ENCODE results near the gene PKN1. TPM values are rescaled to one million over a fixed set of nuclear protein-coding genes. Genes with fewer than 3 reads are reported as not detected.

The PKN1 gene
- total and polyA plus RNA-seq, 2 of the 13 experiments (the other 11 are each of a cell fraction or from before 2014, with no cell fraction given): 45.7 to 54.5 TPM

GRCh38 chr19:14519860-14520407 lies 86.8 kb downstream of the PKN1 start (continued):
- TF ChIP-seq HMGA1 (CRISPR knock-in tag; conservative IDR thresholded peaks at IDR 0.05) (no peak), ZNF280B (CRISPR knock-in tag; IDR thresholded peaks at IDR 0.05; ENCODE audit: borderline replicate concordance) (no peak), ZNF598 (CRISPR knock-in tag; IDR thresholded peaks at IDR 0.05; ENCODE audit: borderline replicate concordance) (no peak), HNRNPUL1 (IDR thresholded peaks at IDR 0.05; ENCODE audit: low read depth, low read length) (no peak), ISX (CRISPR knock-in tag; conservative IDR thresholded peaks at IDR 0.05) (no peak), DR1 (CRISPR knock-in tag; IDR thresholded peaks at IDR 0.05) (no peak), ZNF564 (CRISPR knock-in tag; IDR thresholded peaks at IDR 0.05) (no peak), ISL2 (CRISPR knock-in tag; IDR thresholded peaks at IDR 0.05) (peak; percentile 90), ZBTB21 (CRISPR knock-in tag; IDR thresholded peaks at IDR 0.05) (0 out of 2 replicates have a peak, but pooled peaks have one; percentile 18), GABPB1 (CRISPR knock-in tag; IDR thresholded peaks at IDR 0.05) (0 out of 2 replicates have a peak, but pooled peaks have one; percentile 36), RCOR2 (CRISPR knock-in tag; IDR thresholded peaks at IDR 0.05) (peak; percentile 80)
- TF ChIP-seq, protein P1, sequence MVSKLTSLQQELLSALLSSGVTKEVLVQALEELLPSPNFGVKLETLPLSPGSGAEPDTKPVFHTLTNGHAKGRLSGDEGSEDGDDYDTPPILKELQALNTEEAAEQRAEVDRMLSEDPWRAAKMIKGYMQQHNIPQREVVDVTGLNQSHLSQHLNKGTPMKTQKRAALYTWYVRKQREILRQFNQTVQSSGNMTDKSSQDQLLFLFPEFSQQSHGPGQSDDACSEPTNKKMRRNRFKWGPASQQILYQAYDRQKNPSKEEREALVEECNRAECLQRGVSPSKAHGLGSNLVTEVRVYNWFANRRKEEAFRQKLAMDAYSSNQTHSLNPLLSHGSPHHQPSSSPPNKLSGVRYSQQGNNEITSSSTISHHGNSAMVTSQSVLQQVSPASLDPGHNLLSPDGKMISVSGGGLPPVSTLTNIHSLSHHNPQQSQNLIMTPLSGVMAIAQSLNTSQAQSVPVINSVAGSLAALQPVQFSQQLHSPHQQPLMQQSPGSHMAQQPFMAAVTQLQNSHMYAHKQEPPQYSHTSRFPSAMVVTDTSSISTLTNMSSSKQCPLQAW (CRISPR knock-in tag; IDR thresholded peaks at IDR 0.05): no peak; the same call in 1 of the 2 replicates
- TF ChIP-seq, protein P2, sequence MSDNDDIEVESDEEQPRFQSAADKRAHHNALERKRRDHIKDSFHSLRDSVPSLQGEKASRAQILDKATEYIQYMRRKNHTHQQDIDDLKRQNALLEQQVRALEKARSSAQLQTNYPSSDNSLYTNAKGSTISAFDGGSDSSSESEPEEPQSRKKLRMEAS (IDR thresholded peaks at IDR 0.05): peak; percentile 74
- TF ChIP-seq, protein P3, sequence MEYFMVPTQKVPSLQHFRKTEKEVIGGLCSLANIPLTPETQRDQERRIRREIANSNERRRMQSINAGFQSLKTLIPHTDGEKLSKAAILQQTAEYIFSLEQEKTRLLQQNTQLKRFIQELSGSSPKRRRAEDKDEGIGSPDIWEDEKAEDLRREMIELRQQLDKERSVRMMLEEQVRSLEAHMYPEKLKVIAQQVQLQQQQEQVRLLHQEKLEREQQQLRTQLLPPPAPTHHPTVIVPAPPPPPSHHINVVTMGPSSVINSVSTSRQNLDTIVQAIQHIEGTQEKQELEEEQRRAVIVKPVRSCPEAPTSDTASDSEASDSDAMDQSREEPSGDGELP (IDR thresholded peaks at IDR 0.05; ENCODE audit: borderline replicate concordance, low read depth): peak; percentile 89
- TF ChIP-seq, protein P4, sequence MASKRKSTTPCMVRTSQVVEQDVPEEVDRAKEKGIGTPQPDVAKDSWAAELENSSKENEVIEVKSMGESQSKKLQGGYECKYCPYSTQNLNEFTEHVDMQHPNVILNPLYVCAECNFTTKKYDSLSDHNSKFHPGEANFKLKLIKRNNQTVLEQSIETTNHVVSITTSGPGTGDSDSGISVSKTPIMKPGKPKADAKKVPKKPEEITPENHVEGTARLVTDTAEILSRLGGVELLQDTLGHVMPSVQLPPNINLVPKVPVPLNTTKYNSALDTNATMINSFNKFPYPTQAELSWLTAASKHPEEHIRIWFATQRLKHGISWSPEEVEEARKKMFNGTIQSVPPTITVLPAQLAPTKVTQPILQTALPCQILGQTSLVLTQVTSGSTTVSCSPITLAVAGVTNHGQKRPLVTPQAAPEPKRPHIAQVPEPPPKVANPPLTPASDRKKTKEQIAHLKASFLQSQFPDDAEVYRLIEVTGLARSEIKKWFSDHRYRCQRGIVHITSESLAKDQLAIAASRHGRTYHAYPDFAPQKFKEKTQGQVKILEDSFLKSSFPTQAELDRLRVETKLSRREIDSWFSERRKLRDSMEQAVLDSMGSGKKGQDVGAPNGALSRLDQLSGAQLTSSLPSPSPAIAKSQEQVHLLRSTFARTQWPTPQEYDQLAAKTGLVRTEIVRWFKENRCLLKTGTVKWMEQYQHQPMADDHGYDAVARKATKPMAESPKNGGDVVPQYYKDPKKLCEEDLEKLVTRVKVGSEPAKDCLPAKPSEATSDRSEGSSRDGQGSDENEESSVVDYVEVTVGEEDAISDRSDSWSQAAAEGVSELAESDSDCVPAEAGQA (IDR thresholded peaks at IDR 0.05; ENCODE audit: low read depth): no peak
- TF ChIP-seq, protein P4 (CRISPR knock-in tag; IDR thresholded peaks at IDR 0.05; ENCODE audit: borderline replicate concordance): no peak
- TF ChIP-seq, protein P5, sequence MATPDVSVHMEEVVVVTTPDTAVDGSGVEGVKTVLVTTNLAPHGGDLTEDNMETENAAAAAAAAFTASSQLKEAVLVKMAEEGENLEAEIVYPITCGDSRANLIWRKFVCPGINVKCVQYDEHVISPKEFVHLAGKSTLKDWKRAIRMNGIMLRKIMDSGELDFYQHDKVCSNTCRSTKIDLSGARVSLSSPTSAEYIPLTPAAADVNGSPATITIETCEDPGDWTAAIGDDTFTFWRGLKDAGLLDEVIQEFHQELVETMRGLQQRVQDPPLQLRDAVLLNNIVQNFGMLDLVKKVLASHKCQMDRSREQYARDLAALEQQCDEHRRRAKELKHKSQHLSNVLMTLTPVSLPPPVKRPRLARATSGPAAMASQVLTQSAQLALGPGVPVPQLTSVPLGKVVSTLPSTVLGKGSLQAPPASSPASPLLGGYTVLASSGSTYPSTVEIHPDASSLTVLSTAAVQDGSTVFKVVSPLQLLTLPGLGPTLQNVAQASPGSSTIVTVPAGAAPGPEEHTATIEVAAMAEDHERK (CRISPR knock-in tag; IDR thresholded peaks at IDR 0.05; ENCODE audit: low read depth): no peak

All from HepG2 (cell line).